Measurements from ENCODE around the gene DCLRE1A. TPM values are rescaled to one million over a fixed set of nuclear protein-coding genes. Genes with fewer than 3 reads are reported as not detected.

DCLRE1A gene
- total and polyA plus RNA-seq, 9 of the 15 experiments (the other 6 are each of a cell fraction or from before 2014, with no cell fraction given) = 8.5 to 25.5 (median 15.5) TPM

DNA sequence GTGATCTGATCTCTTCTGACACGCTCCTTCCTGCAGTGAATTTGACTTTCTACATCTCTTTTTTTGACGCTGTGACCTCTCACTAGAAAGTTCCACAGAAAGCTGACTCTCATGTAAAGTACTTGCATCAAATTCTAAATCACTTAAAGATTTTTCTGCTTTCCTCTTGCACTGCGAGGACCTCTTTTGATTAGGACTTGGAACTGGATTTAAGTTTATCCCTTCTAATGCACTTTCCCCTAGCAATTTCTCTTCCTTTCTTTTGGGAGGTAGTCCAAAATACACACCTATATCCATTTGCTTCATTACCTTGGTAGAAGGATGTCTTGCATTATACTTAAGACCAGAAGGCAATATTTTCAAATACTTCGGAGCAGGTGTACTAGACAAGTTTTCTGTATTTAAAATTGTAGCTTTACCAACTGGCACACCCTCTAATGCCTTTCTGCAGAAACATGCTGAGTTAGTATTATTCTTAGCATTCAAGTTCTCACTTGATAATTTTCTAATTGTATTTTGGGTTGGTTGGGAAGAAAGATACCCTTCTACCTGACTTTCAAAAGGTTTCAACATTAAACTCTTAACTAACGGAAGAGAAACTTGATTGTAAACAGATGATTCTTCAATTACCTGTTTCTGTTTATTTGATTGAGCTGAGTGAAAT, 4.6 kb downstream of the DCLRE1A start:
- Histone ChIP-seq H3K27me3 (ENCODE audit: control insufficient read depth in 2 of 2, insufficient read depth in 2 of 2, low read length in 2 of 2) (no peaks in the 10 kb centered on the region), H3K36me3 (ENCODE audit: control insufficient read depth, insufficient read depth, low read length) (peaks cover 41% of the 10 kb centered on the region), H3K9me3 (replicated peaks; ENCODE audit: control insufficient read depth, insufficient read depth, low read depth, low read length) (no peaks in the 10 kb centered on the region), H2AFZ (ENCODE audit: low read depth, low read length) (no peak overlapping the region), H3K4me1 (replicated peaks in 1 of 2; ENCODE audit: control insufficient read depth in 2 of 2, insufficient read depth in 2 of 2, low read length in 2 of 2) (peaks cover 0 to 2% of the 10 kb centered on the region in 2 experiments; a peak in 2 of 5 replicates), H3K4me2 (ENCODE audit: insufficient read depth, low read length) (no peak overlapping the region), H3K79me2 (ENCODE audit: control insufficient read depth, insufficient read depth, low read length) (peaks cover 54% of the 10 kb centered on the region), H4K20me1 (replicated peaks; ENCODE audit: control insufficient read depth, insufficient read depth, low read length) (no peaks in the 10 kb centered on the region), H3K9me1 (ENCODE audit: control insufficient read depth, insufficient read depth, low read length) (no peaks in the 10 kb centered on the region), H3K4me3 (no peak overlapping the region), H3K27ac (ENCODE audit: extremely low read depth, low read depth, low read length) (no peak overlapping the region; the same call in 2 of the 3 replicates), H3K9ac (ENCODE audit: insufficient read depth in 1 of 2, low read depth in 2 of 2, low read length in 2 of 2) (no peak overlapping the region)
- CTCF ChIA-PET (ENCODE audit: low intra/inter-chr PET ratio) = interaction anchor here (0.9 kb wide), 1 partner anchor 144 kb away, joined by 3 read pairs; no protein-coding TSS in a partner anchor
- POLR2A ChIA-PET = no interaction called here
- ATAC-seq = no peak
- in situ Hi-C loops (cut with MboI) (no loop called here), intact Hi-C loops (cut with micrococcal nuclease) (no loop called here)
- FAIRE-seq = peak; percentile 15
- TF ChIP-seq NR2C1 (IDR thresholded peaks at IDR 0.05) = no peak
- no peak for TF ChIP-seq NR2C1 (tag; IDR thresholded peaks at IDR 0.05)
- no peak for TF ChIP-seq GTF2A2 (tag; IDR thresholded peaks at IDR 0.05)
- no peak for TF ChIP-seq TARDBP (IDR thresholded peaks at IDR 0.05)
- peak; percentile 71 for TF ChIP-seq ZNF316 (IDR thresholded peaks at IDR 0.05)
- TF ChIP-seq, protein P1, sequence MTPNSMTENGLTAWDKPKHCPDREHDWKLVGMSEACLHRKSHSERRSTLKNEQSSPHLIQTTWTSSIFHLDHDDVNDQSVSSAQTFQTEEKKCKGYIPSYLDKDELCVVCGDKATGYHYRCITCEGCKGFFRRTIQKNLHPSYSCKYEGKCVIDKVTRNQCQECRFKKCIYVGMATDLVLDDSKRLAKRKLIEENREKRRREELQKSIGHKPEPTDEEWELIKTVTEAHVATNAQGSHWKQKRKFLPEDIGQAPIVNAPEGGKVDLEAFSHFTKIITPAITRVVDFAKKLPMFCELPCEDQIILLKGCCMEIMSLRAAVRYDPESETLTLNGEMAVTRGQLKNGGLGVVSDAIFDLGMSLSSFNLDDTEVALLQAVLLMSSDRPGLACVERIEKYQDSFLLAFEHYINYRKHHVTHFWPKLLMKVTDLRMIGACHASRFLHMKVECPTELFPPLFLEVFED (CRISPR knock-in tag; conservative IDR thresholded peaks at IDR 0.05) = no peak
- TF ChIP-seq EZH2 (IDR thresholded peaks at IDR 0.05; ENCODE audit: borderline replicate concordance, low read depth, low read length) = no peak
- peak; percentile 58 for TF ChIP-seq C11orf30 (IDR thresholded peaks at IDR 0.05; ENCODE audit: low read depth)
- no peak for TF ChIP-seq EP300 (IDR thresholded peaks at IDR 0.05; ENCODE audit: low read length)
- TF ChIP-seq BCOR (IDR thresholded peaks at IDR 0.05) = no peak
- TF ChIP-seq RBFOX2 (IDR thresholded peaks at IDR 0.05; ENCODE audit: low read depth, low read length) = no peak
- no peak for TF ChIP-seq GABPA (tag; conservative IDR thresholded peaks at IDR 0.05; ENCODE audit: low read depth)
- TF ChIP-seq ZEB2 (IDR thresholded peaks at IDR 0.05) = no peak
- 65% methylated on average over 5 of the region's 5 CpGs for WGBS (ENCODE audit: insufficient coverage, low coverage, missing lambda C conversion rate)
- no peak for DNase-seq (ENCODE audit: extremely low read depth in 1 of 4, low spot score in 3 of 4)
- BruUV-seq (replicated peaks) = no TSS peak
